H1 (cell line): Measurements from ENCODE around the gene HACL1. TPM values are rescaled to one million over a fixed set of nuclear protein-coding genes. Genes with fewer than 3 reads are reported as not detected.

Source experiments
- CBX5 ChIP-seq: fragments of 300-800, 300-1000 bp; sonication (generic); IDR thresholded peaks from 2 replicates; pipeline ENCODE4 v1.7.1; 2016; ENCODE audit warnings: antibody characterized with exemption, low read length, low read depth
- CREB1 ChIP-seq: IDR thresholded peaks from 2 replicates; pipeline ENCODE4 v1.6.1; 2012; ENCODE audit warnings: inconsistent platforms
- JUND ChIP-seq: IDR thresholded peaks from 2 replicates; pipeline ENCODE4 v1.6.1; 2011; ENCODE audit warnings: mild to moderate bottlenecking, improper control_type of control experiment, low read length
- SP1 ChIP-seq: IDR thresholded peaks from 2 replicates; pipeline ENCODE4 v1.6.1; 2011; ENCODE audit warnings: low read depth, low read length
- SRF ChIP-seq: IDR thresholded peaks from 2 replicates; pipeline ENCODE4 v1.6.1; 2011; ENCODE audit warnings: mild to moderate bottlenecking, low read depth, low read length, moderate library complexity
- TAF1 ChIP-seq: IDR thresholded peaks from 2 replicates; pipeline ENCODE4 v1.6.1; 2011; ENCODE audit warnings: mild to moderate bottlenecking, low read depth, low read length
- TAF7 ChIP-seq: optimal IDR thresholded peaks from 2 replicates; pipeline ENCODE3; 2011; ENCODE audit warnings: low read depth, mild to moderate bottlenecking, inconsistent platforms, low read length, moderate library complexity, borderline replicate concordance
- polyA plus RNA-seq, 7 experiments: library from polyadenylated mRNA; depleted of rRNA in 3 of 7; stranded (reverse) in 5 of 7; unstranded in 2 of 7; fragments of >200 nt in 5 of 7; fragments of 200-250 nt in 2 of 7; gene quantifications; 1 replicate in 5 of 7; 2 replicates in 1 of 7; 4 replicates in 1 of 7; pipeline versions ENCODE4 v1.2.1 to v1.2.3, GENCODE V29; 2011 to 2013; ENCODE audit warnings: missing spikeins in 2 of 7, mixed read lengths in 2 of 7
- total RNA-seq: library from RNA; stranded (reverse); fragmentation: NEBNext Ultra II Directional; extraction: Animal tissue kit (Norgen Biotek cat#: 25700); gene quantifications from 2 replicates; pipeline ENCODE4 v1.2.1, GENCODE V29; 2021
- TF ChIP-seq, protein P1 (sequence below): IDR thresholded peaks from 2 replicates; pipeline ENCODE4 v1.6.1; 2012; ENCODE audit warnings: low read length, inconsistent platforms

HACL1 gene
- total and polyA plus RNA-seq, 2 of the 8 experiments (the other 6 are each of a cell fraction or from before 2014, with no cell fraction given): 38.2 to 46.0 TPM

DNA sequence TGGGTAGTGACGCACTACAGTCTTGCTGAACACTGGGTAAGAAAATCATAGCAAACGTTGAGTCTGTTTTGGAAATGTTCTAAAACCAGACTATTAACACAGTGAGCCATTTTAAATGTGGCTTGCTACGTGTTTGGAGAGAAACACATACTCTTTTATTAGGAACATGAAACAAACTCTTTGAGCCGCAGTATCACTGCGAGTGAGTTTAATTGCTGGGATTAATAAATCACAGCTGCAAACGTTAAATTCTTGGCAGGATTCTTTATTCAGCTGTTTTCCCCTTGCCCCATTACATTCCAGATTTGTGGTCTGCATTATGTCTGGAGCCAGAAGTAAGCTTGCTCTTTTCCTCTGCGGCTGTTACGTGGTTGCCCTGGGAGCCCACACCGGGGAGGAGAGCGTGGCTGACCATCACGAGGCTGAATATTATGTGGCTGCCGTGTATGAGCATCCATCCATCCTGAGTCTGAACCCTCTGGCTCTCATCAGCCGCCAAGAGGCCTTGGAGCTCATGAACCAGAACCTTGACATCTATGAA is 33.8 kb upstream of the HACL1 start (continued):
- no peak for TF ChIP-seq JUND
- TF ChIP-seq TAF7: no peak
- no peak for TF ChIP-seq TAF1
- no peak for TF ChIP-seq SRF
- no peak for TF ChIP-seq SP1
- TF ChIP-seq CREB1: no peak
- TF ChIP-seq, protein P1, sequence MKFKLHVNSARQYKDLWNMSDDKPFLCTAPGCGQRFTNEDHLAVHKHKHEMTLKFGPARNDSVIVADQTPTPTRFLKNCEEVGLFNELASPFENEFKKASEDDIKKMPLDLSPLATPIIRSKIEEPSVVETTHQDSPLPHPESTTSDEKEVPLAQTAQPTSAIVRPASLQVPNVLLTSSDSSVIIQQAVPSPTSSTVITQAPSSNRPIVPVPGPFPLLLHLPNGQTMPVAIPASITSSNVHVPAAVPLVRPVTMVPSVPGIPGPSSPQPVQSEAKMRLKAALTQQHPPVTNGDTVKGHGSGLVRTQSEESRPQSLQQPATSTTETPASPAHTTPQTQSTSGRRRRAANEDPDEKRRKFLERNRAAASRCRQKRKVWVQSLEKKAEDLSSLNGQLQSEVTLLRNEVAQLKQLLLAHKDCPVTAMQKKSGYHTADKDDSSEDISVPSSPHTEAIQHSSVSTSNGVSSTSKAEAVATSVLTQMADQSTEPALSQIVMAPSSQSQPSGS: no peak
- TF ChIP-seq CBX5: no peak
